Adipose tissue (tissue), 3 donors: Measurements from ENCODE around the gene MEG3. TPM values are rescaled to one million over a fixed set of nuclear protein-coding genes. Genes with fewer than 3 reads are reported as not detected.
"Not testable (repeated sequence)": the region's sequence is repeated elsewhere in the genome, so short reads cannot be mapped to it uniquely, and the experiment has no call there.

Source experiments
- H3K27ac ChIP-seq: one replicate; pipeline ENCODE4 v1.5.1; 2013; ENCODE audit warnings: low read depth, low read length
- WGBS, 3 donors: extraction: QIAGEN DNeasy Blood & Tissue Kit; methylation state at CpG; one replicate each; pipeline ENCODE4 v1.1.7; 2013; 5-methylcytosine and 5-hydroxymethylcytosine counted together
- polyA plus RNA-seq, 3 donors: library from polyadenylated mRNA; stranded (reverse); fragments of 200-250 nt; gene quantifications; one replicate each; pipeline ENCODE4 v1.2.3, GENCODE V29; 2013
- donor health status: healthy with polysubstance abuse.
- donor health status: Bipolar disorder and iron deficiency.
- donor health status: healthy.

Gene MEG3
- polyA plus RNA-seq, 3 donors = 60.4 to 986 (median 92.2) TPM

GRCh38 chr14:100807496-100807895, 18.4 kb upstream of the MEG3 start:
- no peak overlapping the region for H3K27ac ChIP-seq
- 82 to 93% (median 93%) methylated on average over 14 of the region's 14 CpGs for WGBS, 3 donors

- no peak overlapping the region for H3K27ac ChIP-seq
- WGBS, 3 donors = 74 to 85% (median 83%) methylated on average over 16 of the region's 16 CpGs
Measured at GRCh38 chr14:100807979-100808734, 17.8 kb upstream of the MEG3 start.

GRCh38 chr14:100810435-100810834, 15.5 kb upstream of the MEG3 start:
- WGBS, 3 donors = 74 to 81% (median 81%) methylated on average over 7 of the region's 7 CpGs
- H3K27ac ChIP-seq = no peak overlapping the region

GRCh38 chr14:100810861-100811461, 15.0 kb upstream of the MEG3 start:
- 67 to 71% (median 69%) methylated on average over 21 of the region's 21 CpGs for WGBS, 3 donors
- H3K27ac ChIP-seq = no peak overlapping the region

GRCh38 chr14:100813291-100813690, 12.6 kb upstream of the MEG3 start:
- WGBS, 3 donors = 93 to 94% (median 93%) methylated on average over 10 of the region's 10 CpGs
- no peak overlapping the region for H3K27ac ChIP-seq

GRCh38 chr14:100815478-100816285, 10.2 kb upstream of the MEG3 start:
- WGBS, 3 donors = 78 to 89% (median 80%) methylated on average over 15 of the region's 15 CpGs

GRCh38 chr14:100816286-100816949, 9.5 kb upstream of the MEG3 start:
- no peak overlapping the region for H3K27ac ChIP-seq
- 70 to 84% (median 73%) methylated on average over 5 of the region's 5 CpGs for WGBS, 3 donors

More at GRCh38 chr14:100815478-100816285, 10.2 kb upstream of the MEG3 start:
- H3K27ac ChIP-seq = no peak overlapping the region

- WGBS, 3 donors = 80 to 92% (median 92%) methylated on average over 26 of the region's 26 CpGs
- H3K27ac ChIP-seq = no peak overlapping the region
Measured at GRCh38 chr14:100816950-100817901, 8.7 kb upstream of the MEG3 start.

GRCh38 chr14:100818221-100818699, 7.7 kb upstream of the MEG3 start:
- WGBS, 3 donors = 51 to 56% (median 56%) methylated on average over 3 of the region's 3 CpGs
- no peak overlapping the region for H3K27ac ChIP-seq

GRCh38 chr14:100818923-100819322, 7.0 kb upstream of the MEG3 start:
- H3K27ac ChIP-seq = not testable (repeated sequence)
- WGBS, 3 donors = 93 to 95% (median 94%) methylated on average over 10 of the region's 10 CpGs

- WGBS, 3 donors = 95 to 100% (median 100%) methylated on average over 1 of the region's 1 CpG
- no peak overlapping the region for H3K27ac ChIP-seq
Measured at GRCh38 chr14:100819453-100819828, 6.5 kb upstream of the MEG3 start.

GRCh38 chr14:100819829-100820475, 6.0 kb upstream of the MEG3 start:
- H3K27ac ChIP-seq = no peak overlapping the region
- WGBS, 3 donors = 97 to 99% (median 97%) methylated on average over 20 to 22 of the region's 22 CpGs

GRCh38 chr14:100820957-100821356, 5.0 kb upstream of the MEG3 start:
- WGBS, 3 donors = 47 to 66% (median 62%) methylated on average over 4 of the region's 4 CpGs
- no peak overlapping the region for H3K27ac ChIP-seq

- H3K27ac ChIP-seq = no peak overlapping the region
- WGBS, 3 donors = 64 to 79% (median 79%) methylated on average over 7 of the region's 7 CpGs
Measured at GRCh38 chr14:100822013-100822412, 3.9 kb upstream of the MEG3 start.

- H3K27ac ChIP-seq = no peak overlapping the region
- WGBS, 3 donors = 68 to 80% (median 74%) methylated on average over 9 of the region's 9 CpGs
Measured at GRCh38 chr14:100822532-100823296, 3.2 kb upstream of the MEG3 start.

- H3K27ac ChIP-seq = no peak overlapping the region
- WGBS, 3 donors = 69 to 79% (median 71%) methylated on average over 11 of the region's 11 CpGs
Measured at GRCh38 chr14:100823413-100824080, 2.4 kb upstream of the MEG3 start.
